Heart left ventricle (tissue), 13 donors: ENCODE results near the gene CHP1.
"Not testable (repeated sequence)": the region's sequence is repeated elsewhere in the genome, so short reads cannot be mapped to it uniquely, and the experiment has no call there.

Experiments used
- POLR2A ChIP-seq, 2 donors: fragments of 450-650 bp; IDR thresholded peaks; one replicate each; pipeline ENCODE4 v1.6.1; 2017; ENCODE audit warnings: antibody characterized with exemption in 2 of 2, mild to moderate bottlenecking in 2 of 2, moderate library complexity in 2 of 2
- TF ChIP-seq, protein P1 (sequence below), 12 donors: fragments of 200-600 bp; sonication (generic) in 4 of 12; IDR thresholded peaks; one replicate each; pipeline versions ENCODE4 v1.5.0 to v1.8.0; 2018 to 2022; ENCODE audit warnings: antibody characterized with exemption in 12 of 12, mild to moderate bottlenecking in 5 of 12
- donor health status: ischemic (EF 13 %, LVEDD 7.1; RV severe dilation, severe dysfunction).
- donor health status: DM: no; HTN: yes; CAD: no.
- donor health status: DM: no; HTN: no; CAD: no.
- donor health status: ischemic (EF 25% LVEDD 6.9; RV normal size, moderate dysfunction).
- donor health status: ischemic (EF 25% LVEDD 5.7; RV mildly dilated, moderate dysfunction).
- donor health status: ischemic (EF 35%, LVEDD 5.7; RV mildly dilated, moderate dysfunction).
- donor health status: nonischemic (EF 11% LVEDD 7.7; RV severe dilation, severe dysfunction).
- donor health status: DM: yes; HTN: yes; CAD: no.
- donor health status: PGD.
- donor health status: ischemic (EF 29% LVEDD 5.4; RV normal size, mild dysfunction).
- donor health status: nonischemic (EF 23%, LVEDD 6.1; RV moderate dilation, normal function).

DNA sequence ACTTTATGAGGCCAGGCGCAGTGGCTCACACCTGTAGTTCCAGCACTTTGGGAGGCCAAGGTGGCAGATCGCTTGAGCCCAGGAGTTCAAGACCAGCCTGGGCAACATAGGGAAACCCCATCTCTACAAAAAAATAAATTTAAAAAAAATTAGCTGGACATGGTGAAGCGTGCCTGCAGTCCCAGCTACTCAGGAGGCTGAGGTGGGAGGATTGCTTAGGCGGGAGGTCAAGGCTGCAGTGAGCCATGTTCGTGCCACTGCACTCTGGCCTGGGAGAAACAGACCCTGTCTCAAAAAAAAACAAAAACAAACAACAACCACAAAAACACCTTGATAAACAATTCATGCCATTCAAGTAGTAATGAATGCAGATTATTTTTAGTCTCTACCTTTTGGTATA lies 4.2 kb downstream of the CHP1 start:
- TF ChIP-seq, protein P1, sequence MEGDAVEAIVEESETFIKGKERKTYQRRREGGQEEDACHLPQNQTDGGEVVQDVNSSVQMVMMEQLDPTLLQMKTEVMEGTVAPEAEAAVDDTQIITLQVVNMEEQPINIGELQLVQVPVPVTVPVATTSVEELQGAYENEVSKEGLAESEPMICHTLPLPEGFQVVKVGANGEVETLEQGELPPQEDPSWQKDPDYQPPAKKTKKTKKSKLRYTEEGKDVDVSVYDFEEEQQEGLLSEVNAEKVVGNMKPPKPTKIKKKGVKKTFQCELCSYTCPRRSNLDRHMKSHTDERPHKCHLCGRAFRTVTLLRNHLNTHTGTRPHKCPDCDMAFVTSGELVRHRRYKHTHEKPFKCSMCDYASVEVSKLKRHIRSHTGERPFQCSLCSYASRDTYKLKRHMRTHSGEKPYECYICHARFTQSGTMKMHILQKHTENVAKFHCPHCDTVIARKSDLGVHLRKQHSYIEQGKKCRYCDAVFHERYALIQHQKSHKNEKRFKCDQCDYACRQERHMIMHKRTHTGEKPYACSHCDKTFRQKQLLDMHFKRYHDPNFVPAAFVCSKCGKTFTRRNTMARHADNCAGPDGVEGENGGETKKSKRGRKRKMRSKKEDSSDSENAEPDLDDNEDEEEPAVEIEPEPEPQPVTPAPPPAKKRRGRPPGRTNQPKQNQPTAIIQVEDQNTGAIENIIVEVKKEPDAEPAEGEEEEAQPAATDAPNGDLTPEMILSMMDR (IDR thresholded peaks at IDR 0.05) = not testable (repeated sequence)
- TF ChIP-seq POLR2A (IDR thresholded peaks at IDR 0.05) = not testable (repeated sequence)
